HFFc6 (cell line): ENCODE data around the gene MNS1. TPM values are rescaled to one million over a fixed set of nuclear protein-coding genes. Genes with fewer than 3 reads are reported as not detected.

ENCODE experiments used
- DNase-seq: peaks from one replicate; pipeline ENCODE4 v3.0.0-alpha.2; 2018
- H3K27ac Mint-ChIP-seq: 2 replicates; pipeline ENCODE4 v1.8.0; 2020; ENCODE audit warnings: mild to moderate bottlenecking, mixed read lengths
- H3K27me3 Mint-ChIP-seq: 2 replicates; pipeline ENCODE4 v1.8.0; 2021; ENCODE audit warnings: mild to moderate bottlenecking, moderate library complexity, mixed read lengths; ENCODE audit not compliant: insufficient read depth
- H3K36me3 Mint-ChIP-seq: 2 replicates; pipeline ENCODE4 v1.8.0; 2021; ENCODE audit warnings: low read depth, mixed read lengths
- H3K4me1 Mint-ChIP-seq: 2 replicates; pipeline ENCODE4 v1.8.0; 2020; ENCODE audit warnings: low read depth, mixed read lengths
- H3K4me3 Mint-ChIP-seq: 2 replicates; pipeline ENCODE4 v1.8.0; 2020; ENCODE audit warnings: mild to moderate bottlenecking, moderate library complexity, mixed read lengths
- H3K9me3 Mint-ChIP-seq: 2 replicates; pipeline ENCODE4 v1.8.0; 2020; ENCODE audit warnings: mild to moderate bottlenecking, mixed read lengths
- CTCF ChIP-seq: fragments of 200-600 bp; sonication (generic); IDR thresholded peaks from 2 replicates; pipeline ENCODE4 v1.5.0; 2021; ENCODE audit warnings: antibody characterized with exemption, mild to moderate bottlenecking
- total RNA-seq, 6 experiments: library from RNA; stranded (reverse); fragmentation: NEBNext Ultra II Directional; extraction: Animal tissue kit (Norgen Biotek cat#: 25700); gene quantifications; 2 replicates in 1 of 6; 3 replicates in 5 of 6; pipeline ENCODE4 v1.2.3, GENCODE V29; 2021

Gene MNS1
- total RNA-seq, 6 experiments from 2014 or later = 1.1 to 2.3 (median 1.5) TPM

GRCh38 chr15:56394909-56395308 lies 70.0 kb downstream of the MNS1 start:
- H3K27me3 Mint-ChIP-seq = no peaks in the 10 kb centered on the region; the same call in 1 of the 2 replicates
- no peak overlapping the region for H3K4me3 Mint-ChIP-seq
- no peak for TF ChIP-seq CTCF
- no peaks in the 10 kb centered on the region for H3K36me3 Mint-ChIP-seq
- no peaks in the 10 kb centered on the region for H3K4me1 Mint-ChIP-seq
- H3K9me3 Mint-ChIP-seq = no peaks in the 10 kb centered on the region; the same call in 1 of the 2 replicates
- H3K27ac Mint-ChIP-seq = no peak overlapping the region
- DNase-seq = no peak

- H3K4me3 Mint-ChIP-seq = no peak overlapping the region
- H3K36me3 Mint-ChIP-seq = no peaks in the 10 kb centered on the region
- H3K4me1 Mint-ChIP-seq = no peaks in the 10 kb centered on the region
- no peak overlapping the region for H3K27ac Mint-ChIP-seq
- TF ChIP-seq CTCF = no peak
- no peaks in the 10 kb centered on the region; the same call in 1 of the 2 replicates for H3K9me3 Mint-ChIP-seq
- H3K27me3 Mint-ChIP-seq = no peaks in the 10 kb centered on the region; the same call in 1 of the 2 replicates
- no peak for DNase-seq
Observed at GRCh38 chr15:56393277-56393676, 71.7 kb downstream of the MNS1 start.

GRCh38 chr15:56390739-56391267 lies 74.1 kb downstream of the MNS1 start:
- no peaks in the 10 kb centered on the region for H3K9me3 Mint-ChIP-seq
- H3K4me1 Mint-ChIP-seq = no peaks in the 10 kb centered on the region
- H3K27ac Mint-ChIP-seq = no peak overlapping the region
- DNase-seq = no peak
- H3K36me3 Mint-ChIP-seq = no peaks in the 10 kb centered on the region
- no peak for TF ChIP-seq CTCF
- H3K4me3 Mint-ChIP-seq = no peak overlapping the region
- H3K27me3 Mint-ChIP-seq = no peaks in the 10 kb centered on the region; the same call in 1 of the 2 replicates

- Mint-ChIP-seq H3K9me3 (no peaks in the 10 kb centered on the region), H3K27me3 (no peaks in the 10 kb centered on the region), H3K27ac (no peak overlapping the region), H3K36me3 (no peaks in the 10 kb centered on the region), H3K4me1 (no peaks in the 10 kb centered on the region), H3K4me3 (no peak overlapping the region)
- DNase-seq = no peak
- no peak for TF ChIP-seq CTCF
Observed at GRCh38 chr15:56385908-56386307, 79.0 kb downstream of the MNS1 start.

- H3K4me3 Mint-ChIP-seq = no peak overlapping the region
- no peaks in the 10 kb centered on the region; the same call in 1 of the 2 replicates for H3K36me3 Mint-ChIP-seq
- no peak for DNase-seq
- H3K9me3 Mint-ChIP-seq = peaks cover 4% of the 10 kb centered on the region; the same call in 1 of the 2 replicates
- TF ChIP-seq CTCF = no peak
- H3K27me3 Mint-ChIP-seq = no peaks in the 10 kb centered on the region
- no peaks in the 10 kb centered on the region for H3K4me1 Mint-ChIP-seq
- no peak overlapping the region for H3K27ac Mint-ChIP-seq
Observed at GRCh38 chr15:56383010-56383409, 81.9 kb downstream of the MNS1 start.

Other genes with a start within 250 kb of the MNS1 start
- gene RFX7, start 221.3 kb downstream of the MNS1 start, total RNA-seq = 10 to 100 TPM; 13.8 to 20.1 (median 16.5) TPM
- 1 to 10 TPM in 2 of 6 experiments, under 1 TPM in 4; 0.81 to 1.4 (median 0.93) TPM for gene TEX9, start 99.7 kb downstream of the MNS1 start, total RNA-seq